Aorta (tissue), 5 donors: ENCODE results near the gene XPC. TPM values are rescaled to one million over a fixed set of nuclear protein-coding genes. Genes with fewer than 3 reads are reported as not detected.

ENCODE experiments used
- ATAC-seq: fragments of 200-7000 bp; cut with Tn5 transposase; one replicate; pipeline ENCODE4 v1.9.1; 2022; ENCODE audit warnings: moderate library complexity; ENCODE audit not compliant: low FRiP score
- DNase-seq, 2 donors: peaks; one replicate each; pipeline ENCODE4 v3.0.0-alpha.2; 2020
- H3K27ac ChIP-seq, 2 donors: one replicate each; pipeline ENCODE4 v1.5.1; 2013; ENCODE audit warnings: low read length in 2 of 2, mild to moderate bottlenecking in 2 of 2, moderate library complexity in 2 of 2, control low read depth in 1 of 2, inconsistent platforms in 1 of 2, low read depth in 1 of 2
- H3K27me3 ChIP-seq, 2 donors: one replicate each; pipeline ENCODE4 v1.6.1; 2013; ENCODE audit warnings: control low read depth in 1 of 2, low read length in 1 of 2, mild to moderate bottlenecking in 1 of 2, moderate library complexity in 1 of 2; ENCODE audit not compliant: insufficient read depth in 2 of 2, control insufficient read depth in 1 of 2
- H3K36me3 ChIP-seq, 2 donors: one replicate each; pipeline ENCODE4 v1.6.1; 2013; ENCODE audit warnings: control low read depth in 1 of 2, low read length in 1 of 2, mild to moderate bottlenecking in 1 of 2; ENCODE audit not compliant: insufficient read depth in 2 of 2, control insufficient read depth in 1 of 2
- H3K4me1 ChIP-seq, 2 donors: one replicate each; pipeline ENCODE4 v1.6.1; 2013; ENCODE audit warnings: low read length in 2 of 2, control low read depth in 1 of 2, mild to moderate bottlenecking in 1 of 2, moderate library complexity in 1 of 2; ENCODE audit not compliant: insufficient read depth in 2 of 2, control insufficient read depth in 1 of 2
- H3K4me3 ChIP-seq, 2 donors: one replicate each; pipeline ENCODE4 v1.5.1; 2013; ENCODE audit warnings: low read length in 2 of 2, control low read depth in 1 of 2, mild to moderate bottlenecking in 1 of 2
- H3K9me3 ChIP-seq: one replicate; pipeline ENCODE4 v1.6.1; 2013; ENCODE audit warnings: mild to moderate bottlenecking, low read length; ENCODE audit not compliant: control insufficient read depth
- WGBS, 2 donors: extraction: QIAGEN DNeasy Blood & Tissue Kit; methylation state at CpG; one replicate each; pipeline ENCODE4 v1.1.7; 2013; 5-methylcytosine and 5-hydroxymethylcytosine counted together
- intact Hi-C, 2 donors: fragments of 100-400 bp; cut with DNase I; formaldehyde crosslinking; loops; one replicate each; pipeline versions ENCODE4 v1.14.2 to v1.15.0; 2022
- polyA plus RNA-seq, 2 donors: library from polyadenylated mRNA; stranded (reverse); fragments of 200-250 nt; gene quantifications; one replicate each; pipeline ENCODE4 v1.2.3, GENCODE V29; 2013
- total RNA-seq, 2 donors: library from RNA; stranded (reverse); fragmentation: NEBNext Ultra II Directional; extraction: Animal tissue kit (Norgen Biotek cat#: 25700); gene quantifications; one replicate each; pipeline ENCODE4 v1.2.1, GENCODE V29; 2021
- donor health status: healthy with polysubstance abuse.
- donor health status: Bipolar disorder and iron deficiency.
- donor health status: DM: no; HTN: no; CAD: no.
- donor health status: DM: no; HTN: no; CAD: no.
- donor health status: DM: yes; HTN: yes; CAD: no.

XPC gene
- total and polyA plus RNA-seq, 4 donors: 14.3 to 37.1 (median 33.2) TPM

- intact Hi-C loops: loop anchor here (5.0 to 10.0 kb wide), 5 partner anchors 59 to 344 kb away; partner anchors contain the start of gene SLC6A6 (in 1 of the 2)
- Histone ChIP-seq H3K4me3 (no peak overlapping the region), H3K36me3 (no peaks in the 10 kb centered on the region), H3K4me1 (peaks cover 2% of the 10 kb centered on the region in 2 donors), H3K9me3 (no peaks in the 10 kb centered on the region), H3K27me3 (no peaks in the 10 kb centered on the region), H3K27ac (no peak overlapping the region)
- WGBS, 2 donors: 63 to 66% methylated on average over 23 of the region's 23 CpGs
- DNase-seq (no peak), ATAC-seq (no peak)
Measured at GRCh38 chr3:14202874-14203520, 24.6 kb upstream of the XPC start.

DNA sequence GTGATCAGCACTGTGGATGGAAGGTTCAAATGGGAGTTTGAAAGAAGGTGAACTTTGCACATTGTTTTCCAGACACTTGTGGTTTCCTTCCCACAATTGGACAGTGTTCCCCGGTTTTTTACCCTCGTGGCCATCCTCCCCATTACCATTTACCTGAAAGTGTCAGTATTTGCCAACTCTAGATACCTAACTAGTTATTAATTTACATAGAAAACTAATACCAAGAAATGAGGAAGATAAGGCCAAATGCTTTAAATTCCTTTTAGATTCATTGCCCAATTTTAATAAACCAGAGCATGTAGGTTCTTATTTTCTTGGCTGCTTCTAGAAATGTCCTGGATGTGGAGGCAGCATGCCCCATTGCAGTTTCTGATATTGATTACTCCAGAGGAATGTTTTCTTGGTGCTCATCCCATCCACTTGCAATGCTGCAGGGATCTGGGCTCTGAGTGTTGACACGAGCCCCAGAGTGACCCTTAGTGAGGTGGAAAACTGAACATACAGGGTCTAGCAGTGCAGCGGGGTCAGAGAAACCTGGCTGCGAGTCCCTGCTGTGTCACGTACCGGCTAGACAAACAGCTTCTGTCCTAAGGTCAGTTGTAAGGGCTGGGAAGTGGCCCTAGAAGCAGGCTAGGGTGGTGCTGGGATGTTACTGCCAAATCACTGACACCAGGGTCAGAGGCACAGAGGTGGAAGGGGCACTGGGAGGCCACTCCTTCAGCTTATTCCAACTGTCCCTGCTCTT lies 23.7 kb upstream of the XPC start:
- Histone ChIP-seq H3K4me1 (peaks cover 2% of the 10 kb centered on the region in 2 donors), H3K9me3 (no peaks in the 10 kb centered on the region), H3K36me3 (no peaks in the 10 kb centered on the region), H3K4me3 (no peak overlapping the region), H3K27ac (no peak overlapping the region), H3K27me3 (no peaks in the 10 kb centered on the region)
- 68 to 72% methylated on average over 7 of the region's 7 CpGs for WGBS, 2 donors
- intact Hi-C loops: loop anchor here (5.0 to 10.0 kb wide), 5 partner anchors 60 to 345 kb away; partner anchors contain the start of gene SLC6A6 (in 1 of the 2)
- DNase-seq: no peak
- ATAC-seq: no peak

GRCh38 chr3:14200841-14201240 lies 22.4 kb upstream of the XPC start:
- intact Hi-C loops: loop anchor here (5.0 to 10.0 kb wide), 5 partner anchors 61 to 346 kb away; partner anchors contain the start of gene SLC6A6 (in 1 of the 2)
- no peak overlapping the region for H3K4me3 ChIP-seq
- no peaks in the 10 kb centered on the region for H3K9me3 ChIP-seq
- DNase-seq: no peak
- H3K36me3 ChIP-seq: no peaks in the 10 kb centered on the region
- peaks cover 3 to 5% of the 10 kb centered on the region in 2 donors for H3K4me1 ChIP-seq
- H3K27ac ChIP-seq: no peak overlapping the region
- no peaks in the 10 kb centered on the region for H3K27me3 ChIP-seq
- 61 to 71% methylated on average over 4 of the region's 4 CpGs for WGBS, 2 donors
- no peak for ATAC-seq

DNA sequence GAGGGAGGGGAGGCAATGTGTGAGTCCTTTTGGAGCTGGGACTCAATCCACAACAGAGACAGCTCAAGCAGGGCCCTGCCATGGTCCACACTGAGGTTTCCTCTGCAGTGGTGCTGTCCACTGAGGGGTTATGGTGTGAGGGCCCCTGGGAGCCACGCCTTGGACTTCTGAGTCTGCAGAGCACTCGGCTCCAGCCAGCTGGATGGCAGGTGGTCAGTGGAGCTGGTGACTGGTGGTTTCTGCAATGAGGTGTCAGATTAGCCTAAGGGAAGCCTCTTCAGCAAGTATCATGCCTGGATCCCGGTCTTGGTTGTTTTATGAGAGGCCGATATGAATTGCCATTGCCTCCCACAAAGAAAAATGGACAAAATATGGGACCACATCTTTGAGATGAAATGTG lies 21.9 kb upstream of the XPC start:
- no peaks in the 10 kb centered on the region for H3K36me3 ChIP-seq
- ATAC-seq: no peak
- 86 to 88% methylated on average over 4 of the region's 4 CpGs for WGBS, 2 donors
- intact Hi-C loops: loop anchor here (5.0 to 10.0 kb wide), 5 partner anchors 62 to 347 kb away; partner anchors contain the start of gene SLC6A6 (in 1 of the 2)
- DNase-seq: no peak
- H3K27me3 ChIP-seq: no peaks in the 10 kb centered on the region
- no peak overlapping the region for H3K27ac ChIP-seq
- H3K4me3 ChIP-seq: no peak overlapping the region
- H3K4me1 ChIP-seq: peaks cover 3 to 5% of the 10 kb centered on the region in 2 donors
- no peaks in the 10 kb centered on the region for H3K9me3 ChIP-seq

GRCh38 chr3:14199641-14200040 lies 21.2 kb upstream of the XPC start:
- no peak for DNase-seq
- Histone ChIP-seq H3K9me3 (no peaks in the 10 kb centered on the region), H3K27ac (no peak overlapping the region), H3K36me3 (no peaks in the 10 kb centered on the region), H3K4me3 (no peak overlapping the region), H3K4me1 (peaks cover 2% of the 10 kb centered on the region in 2 donors), H3K27me3 (no peaks in the 10 kb centered on the region)
- ATAC-seq: no peak
- 82 to 83% methylated on average over 4 of the region's 4 CpGs for WGBS, 2 donors
- intact Hi-C loops: loop anchor here (5.0 to 10.0 kb wide), 5 partner anchors 63 to 348 kb away; partner anchors contain the start of gene SLC6A6 (in 1 of the 2)

DNA sequence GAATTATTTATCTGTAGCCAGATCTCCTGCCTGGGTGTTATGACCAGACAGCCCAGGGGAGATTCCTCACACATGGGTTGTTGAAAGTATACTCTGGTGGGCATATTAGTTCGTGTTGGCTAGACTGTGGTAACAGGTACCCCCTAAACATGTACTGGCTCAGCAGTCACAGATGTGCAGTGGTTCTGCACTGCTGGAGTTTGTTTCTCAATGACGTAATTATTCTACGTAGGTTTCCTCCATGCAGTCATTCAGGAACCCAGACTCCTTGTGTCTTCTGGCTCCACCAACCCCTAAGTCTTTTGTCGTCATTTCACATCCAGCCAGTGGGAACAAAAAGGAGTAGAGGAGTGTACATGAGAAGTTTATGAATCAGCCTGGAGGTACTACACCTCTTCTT lies 16.5 kb upstream of the XPC start:
- ATAC-seq: no peak
- H3K27ac ChIP-seq: no peak overlapping the region
- H3K9me3 ChIP-seq: no peaks in the 10 kb centered on the region
- no peak for DNase-seq
- peaks cover 1 to 2% of the 10 kb centered on the region in 2 donors for H3K4me1 ChIP-seq
- no peak overlapping the region for H3K4me3 ChIP-seq
- intact Hi-C loops: no loop called here
- WGBS, 2 donors: 77 to 81% methylated on average over 4 of the region's 4 CpGs
- H3K27me3 ChIP-seq: no peaks in the 10 kb centered on the region
- H3K36me3 ChIP-seq: no peaks in the 10 kb centered on the region

GRCh38 chr3:14188041-14188754 lies 9.8 kb upstream of the XPC start:
- DNase-seq: no peak
- no peaks in the 10 kb centered on the region for H3K9me3 ChIP-seq
- H3K4me3 ChIP-seq: no peak overlapping the region
- H3K27ac ChIP-seq: no peak overlapping the region
- no peaks in the 10 kb centered on the region for H3K27me3 ChIP-seq
- ATAC-seq: no peak
- H3K4me1 ChIP-seq: no peaks in the 10 kb centered on the region
- intact Hi-C loops: no loop called here
- peaks cover 4 to 6% of the 10 kb centered on the region in 2 donors for H3K36me3 ChIP-seq
- WGBS, 2 donors: 73 to 74% methylated on average over 4 of the region's 4 CpGs

GRCh38 chr3:14186854-14187458 lies 8.6 kb upstream of the XPC start:
- H3K27ac ChIP-seq: no peak overlapping the region
- no peaks in the 10 kb centered on the region for H3K27me3 ChIP-seq
- WGBS, 2 donors: 91% methylated on average over 5 of the region's 5 CpGs
- H3K36me3 ChIP-seq: peaks cover 6 to 7% of the 10 kb centered on the region in 2 donors
- no peak overlapping the region for H3K4me3 ChIP-seq
- intact Hi-C loops: no loop called here
- no peak for ATAC-seq
- no peaks in the 10 kb centered on the region for H3K4me1 ChIP-seq
- DNase-seq: no peak
- H3K9me3 ChIP-seq: no peaks in the 10 kb centered on the region
